Stimulated activated CD4-positive, alpha-beta T cell treated with anti-CD3 and anti-CD28 coated beads, Interleukin-15, amount 100 ng/mL, for 24 hours (primary cell): ENCODE measurements around the gene TXNL4B.
A peak's percentile ranks its signal among the peaks of the same experiment; 100 is the strongest.
"Not testable (repeated sequence)": the region's sequence is repeated elsewhere in the genome, so short reads cannot be mapped to it uniquely, and the experiment has no call there.

Source experiments
- DNase-seq: peaks from one replicate; pipeline ENCODE4 v3.0.0-alpha.2; 2020

TXNL4B gene

DNA sequence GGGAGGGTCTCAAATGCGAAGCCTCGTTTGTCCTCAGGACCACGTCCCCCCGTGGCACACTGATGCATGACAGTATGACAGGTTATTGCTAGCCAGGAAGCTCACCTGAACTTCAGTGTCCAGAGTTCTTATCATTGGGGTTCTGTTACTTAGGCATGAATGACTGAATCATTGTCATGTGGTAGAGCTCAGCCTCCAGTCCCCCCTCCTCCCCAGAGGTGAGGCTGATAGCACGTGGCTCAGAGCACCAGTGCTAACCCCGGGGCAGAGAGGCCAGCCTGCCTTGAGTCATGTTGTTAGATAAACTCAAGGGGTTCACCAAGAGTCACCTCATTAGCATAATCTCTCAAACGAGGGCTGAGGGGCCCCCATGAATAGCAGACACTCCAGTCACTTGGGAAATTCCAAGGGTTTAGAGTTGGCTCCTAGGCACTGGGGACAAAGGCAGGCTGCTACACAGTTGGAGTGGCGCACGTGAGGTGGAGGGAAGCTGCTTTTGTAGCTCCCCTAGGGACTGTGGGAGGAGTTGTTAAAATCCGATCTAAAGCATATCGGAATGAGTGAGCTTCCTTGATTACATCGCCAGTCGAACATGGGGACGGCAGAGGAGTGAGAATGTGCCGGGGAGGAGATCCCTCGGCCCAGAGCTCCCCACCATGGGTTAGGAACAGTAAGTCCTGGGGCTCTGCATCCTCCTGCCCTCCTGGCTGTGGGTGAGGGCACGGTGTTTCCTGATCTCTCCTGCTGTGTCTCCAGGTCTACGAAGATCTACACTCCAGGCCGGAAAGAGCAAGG, 18.4 kb upstream of the TXNL4B start:
- DNase-seq, result no peak

DNA sequence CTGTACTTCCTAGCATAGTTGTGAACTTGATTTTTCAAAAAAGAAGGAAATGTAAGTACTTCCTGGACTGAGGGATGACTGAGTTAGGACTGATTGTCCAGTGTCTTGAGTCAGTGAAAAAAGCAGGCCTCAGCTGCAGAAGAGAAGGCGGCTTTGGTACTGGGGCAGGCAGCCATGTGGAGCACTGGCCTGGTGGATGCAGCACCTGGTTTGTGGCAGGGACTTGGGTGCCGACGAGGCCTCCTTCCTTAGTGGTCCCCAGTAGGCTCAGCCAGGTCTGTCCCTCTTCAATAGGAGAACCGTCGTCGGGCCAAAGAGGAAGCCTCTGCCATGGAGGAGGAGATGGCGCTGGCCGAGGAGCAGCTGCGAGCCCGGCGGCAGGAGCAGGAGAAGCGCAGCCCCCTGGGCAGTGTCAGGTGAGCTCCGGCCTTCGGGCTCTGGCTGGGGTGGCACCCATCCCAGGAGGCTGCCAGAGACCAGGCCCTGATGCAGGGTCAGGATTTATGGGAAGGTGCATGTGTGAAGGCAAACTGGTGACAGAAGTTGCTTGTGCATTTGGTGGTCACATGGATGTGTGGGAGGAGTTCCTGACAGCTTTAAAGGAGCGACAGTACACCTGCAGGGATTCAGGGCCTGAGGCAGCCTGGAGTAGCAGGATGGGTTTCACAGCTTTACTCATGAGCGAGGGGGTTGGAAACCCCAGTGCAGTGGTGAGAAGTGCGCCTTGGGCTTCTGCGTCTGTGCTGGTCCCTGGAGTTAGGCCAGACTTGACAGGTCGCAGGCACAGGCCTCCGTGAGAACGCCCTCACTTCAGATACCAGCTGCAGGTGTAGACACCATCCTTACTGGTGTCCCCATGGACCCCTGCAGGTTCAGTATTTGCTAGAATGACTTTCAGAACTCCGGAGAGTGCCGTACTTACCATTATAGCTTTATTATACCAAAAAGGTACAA, 17.5 kb upstream of the TXNL4B start:
- no peak for DNase-seq

DNA sequence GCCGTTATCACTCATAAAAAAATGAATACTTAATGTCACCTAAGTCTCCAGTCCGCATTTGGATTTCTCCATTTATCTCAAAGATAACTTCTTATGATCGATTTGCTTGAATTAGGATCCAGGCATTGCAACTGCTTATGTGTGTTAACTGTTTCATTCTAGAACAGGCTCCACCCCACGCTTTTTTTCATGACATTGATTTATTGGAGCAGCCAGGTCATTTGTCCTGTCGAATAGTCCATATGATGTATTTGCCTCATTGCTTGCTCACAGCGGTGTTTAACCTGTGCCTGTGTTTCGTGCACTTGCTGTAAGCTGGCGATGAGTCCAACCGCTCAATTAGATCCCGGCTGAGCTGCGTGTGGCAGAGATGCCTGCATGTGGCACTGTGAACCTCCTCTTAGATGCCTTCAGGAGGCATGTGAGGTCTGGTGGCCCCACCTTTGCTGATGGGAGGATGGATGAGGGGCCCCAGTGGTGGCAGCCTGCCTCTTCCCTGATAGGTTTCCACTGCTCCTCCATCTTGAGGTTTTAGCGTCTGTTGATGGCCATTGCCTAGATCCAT, 16.6 kb upstream of the TXNL4B start:
- DNase-seq, result no peak

DNA sequence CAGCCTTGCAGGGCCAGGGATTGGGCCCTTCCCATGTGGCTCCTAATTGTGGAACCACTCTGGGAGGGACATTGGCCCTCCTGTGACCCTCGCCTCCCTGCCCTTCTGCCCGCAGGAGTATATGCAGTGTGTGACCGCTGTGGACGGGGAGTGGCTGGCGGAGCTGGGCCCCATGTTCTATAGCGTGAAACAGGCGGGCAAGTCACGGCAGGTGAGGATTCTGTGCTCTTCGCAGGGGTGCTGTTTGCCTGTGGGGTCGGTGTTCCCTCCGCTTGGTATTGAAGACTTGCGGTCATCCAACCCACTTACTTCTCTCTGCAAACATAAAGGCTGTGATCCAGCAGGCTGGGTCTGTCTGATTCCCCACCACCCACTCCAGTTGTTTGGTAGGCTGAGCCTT, 15.9 kb upstream of the TXNL4B start:
- no peak for DNase-seq

DNA sequence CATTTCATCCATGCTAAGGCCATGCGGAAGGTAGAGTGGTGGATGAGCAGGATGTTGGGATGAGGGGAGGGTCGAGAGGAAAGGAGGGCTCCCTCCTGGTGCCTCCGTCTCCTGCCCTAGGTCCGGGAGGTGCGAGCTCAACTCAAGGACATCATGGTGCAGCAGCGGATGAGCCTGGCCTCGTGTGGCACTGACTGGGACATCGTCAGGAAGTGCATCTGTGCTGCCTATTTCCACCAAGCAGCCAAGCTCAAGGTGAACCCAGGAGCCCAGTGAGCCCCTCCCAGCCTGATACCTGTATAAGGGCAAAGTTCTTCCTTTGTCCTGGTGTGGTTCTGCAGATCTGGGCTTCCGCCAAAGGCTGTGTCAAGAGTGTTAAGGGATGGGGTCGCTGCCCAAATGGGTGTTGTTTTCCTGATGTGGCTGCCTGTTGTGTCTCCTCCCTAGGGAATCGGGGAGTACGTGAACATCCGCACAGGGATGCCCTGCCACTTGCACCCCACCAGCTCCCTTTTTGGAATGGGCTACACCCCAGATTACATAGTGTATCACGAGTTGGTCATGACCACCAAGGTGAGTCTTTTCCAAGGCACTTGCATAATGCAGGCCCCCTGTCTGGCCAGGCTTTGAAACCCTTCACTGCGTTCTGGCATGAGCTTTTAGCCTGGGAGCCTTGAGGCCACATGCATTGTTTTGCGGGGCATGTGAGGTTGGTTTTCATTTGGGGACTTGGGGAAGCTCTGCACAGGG, 15.1 kb upstream of the TXNL4B start:
- DNase-seq, result no peak

DNA sequence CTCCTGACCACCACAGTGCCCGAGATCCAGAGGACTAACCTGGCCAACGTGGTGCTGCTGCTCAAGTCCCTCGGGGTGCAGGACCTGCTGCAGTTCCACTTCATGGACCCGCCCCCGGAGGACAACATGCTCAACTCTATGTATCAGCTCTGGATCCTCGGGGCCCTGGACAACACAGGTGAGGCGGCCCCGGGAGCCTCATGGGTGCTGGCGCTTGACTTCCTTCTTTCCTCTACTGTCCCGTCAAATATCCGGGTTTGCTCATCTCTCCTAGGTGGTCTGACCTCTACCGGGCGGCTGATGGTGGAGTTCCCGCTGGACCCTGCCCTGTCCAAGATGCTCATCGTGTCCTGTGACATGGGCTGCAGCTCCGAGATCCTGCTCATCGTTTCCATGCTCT, 14.0 kb upstream of the TXNL4B start:
- DNase-seq, result no peak

DNA sequence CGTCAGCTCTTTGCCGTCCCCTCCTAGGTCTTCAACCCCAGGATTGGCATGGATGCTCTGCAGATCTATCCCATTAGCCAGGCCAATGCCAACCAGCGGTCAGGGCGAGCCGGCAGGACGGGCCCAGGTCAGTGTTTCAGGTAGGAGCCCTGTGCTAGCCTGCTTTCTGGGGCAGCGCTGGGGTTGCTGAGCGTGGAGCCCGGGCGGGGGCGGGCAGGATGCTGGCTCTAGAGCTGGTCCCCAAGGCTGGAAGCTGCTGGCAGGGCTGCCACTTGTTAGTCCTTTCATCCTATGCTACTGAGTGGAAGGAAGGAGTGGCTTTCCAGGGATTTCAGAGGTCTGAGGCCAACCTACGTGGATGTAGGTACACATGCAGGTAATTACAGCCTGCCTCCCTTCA, 12.6 kb upstream of the TXNL4B start:
- no peak for DNase-seq

DNA sequence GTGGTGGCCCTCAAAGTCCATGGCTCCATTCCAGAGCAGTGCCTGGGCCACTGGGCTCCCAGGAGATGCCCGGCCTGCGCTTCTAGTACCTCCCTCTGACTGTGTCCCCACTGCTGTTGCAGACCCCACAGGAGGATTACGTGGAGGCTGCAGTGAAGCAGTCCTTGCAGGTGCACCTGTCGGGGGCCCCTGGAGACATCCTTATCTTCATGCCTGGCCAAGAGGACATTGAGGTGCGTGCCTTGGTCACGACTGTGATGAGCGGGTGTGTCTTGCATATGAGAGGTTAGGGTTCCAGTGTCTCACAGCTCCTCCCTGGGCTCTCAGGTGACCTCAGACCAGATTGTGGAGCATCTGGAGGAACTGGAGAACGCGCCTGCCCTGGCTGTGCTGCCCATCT, 11.5 kb upstream of the TXNL4B start:
- no peak for DNase-seq

DNA sequence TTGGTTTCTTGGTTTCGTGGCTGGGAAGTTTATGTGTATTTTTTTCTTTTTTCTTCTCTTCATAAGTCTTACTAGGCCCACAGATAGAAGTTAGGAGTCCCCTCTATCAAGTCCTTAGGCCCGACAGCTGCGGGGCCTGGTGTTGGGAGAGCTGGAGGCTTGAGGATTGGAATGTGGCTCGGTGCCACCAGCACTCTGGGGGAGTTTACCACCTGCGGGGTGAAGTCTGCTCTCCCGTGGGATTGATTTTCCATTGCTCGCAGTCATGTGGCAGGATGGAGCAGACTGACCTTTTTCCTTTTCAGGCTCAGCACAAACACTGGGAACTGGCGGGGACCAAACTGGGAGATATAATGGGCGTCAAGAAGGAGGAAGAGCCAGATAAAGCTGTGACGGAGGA, 7.8 kb upstream of the TXNL4B start:
- no peak for DNase-seq

DNA sequence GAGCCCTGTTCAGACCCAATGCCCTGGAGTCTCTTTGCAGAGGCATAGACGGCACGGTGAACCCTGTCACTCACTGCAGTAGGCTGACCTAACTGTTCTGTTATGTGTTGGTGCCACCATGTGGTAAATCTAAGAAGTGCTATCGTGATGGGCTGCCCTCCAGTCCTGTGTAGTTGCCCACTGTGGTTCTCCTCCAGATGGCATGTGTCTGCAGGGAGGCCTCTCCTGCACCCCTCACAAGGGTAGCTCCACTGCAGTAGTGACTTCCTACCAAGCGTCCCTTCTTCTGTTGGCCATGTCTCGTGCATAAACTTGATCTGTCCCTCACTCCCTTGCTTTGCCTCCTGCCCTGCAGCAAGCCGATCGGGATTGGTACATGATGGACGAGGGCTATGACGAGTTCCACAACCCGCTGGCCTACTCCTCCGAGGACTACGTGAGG, 6.0 kb upstream of the TXNL4B start:
- DNase-seq, result peak; percentile 52

DNA sequence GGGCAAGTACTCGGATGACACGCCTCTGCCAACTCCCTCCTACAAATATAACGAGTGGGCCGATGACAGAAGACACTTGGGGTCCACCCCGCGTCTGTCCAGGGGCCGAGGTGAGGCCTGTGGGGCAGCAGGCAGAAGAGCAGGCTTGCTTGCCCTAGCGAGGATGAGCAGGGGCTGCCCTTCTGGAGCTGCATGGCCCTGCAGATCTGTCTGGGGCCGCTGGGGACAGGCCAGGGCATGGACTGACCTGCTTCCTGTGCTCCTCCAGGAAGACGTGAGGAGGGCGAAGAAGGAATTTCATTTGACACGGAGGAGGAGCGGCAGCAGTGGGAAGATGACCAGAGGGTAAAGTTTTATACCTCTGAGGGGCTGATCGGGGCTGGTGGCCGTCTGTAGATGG, 5.5 kb upstream of the TXNL4B start:
- no peak for DNase-seq

DNA sequence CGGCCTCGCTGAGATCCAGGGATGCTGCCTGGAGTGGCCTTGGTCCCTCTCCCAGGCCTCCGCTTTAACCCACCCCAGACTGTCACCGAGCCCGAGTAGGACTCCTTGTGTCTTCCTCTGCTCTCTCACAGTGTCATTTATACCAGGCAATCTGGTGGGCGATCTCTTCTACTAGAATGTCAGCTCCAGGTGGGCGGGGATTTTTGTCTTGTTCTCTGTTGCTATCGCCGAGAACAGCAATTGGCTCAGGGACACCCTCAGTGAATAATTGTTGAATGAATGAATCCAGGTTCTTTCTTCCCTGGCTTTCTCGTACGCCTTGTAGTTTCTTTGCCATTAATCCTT, 818 bp upstream of the TXNL4B start:
- peak; percentile 49 for DNase-seq

DNA sequence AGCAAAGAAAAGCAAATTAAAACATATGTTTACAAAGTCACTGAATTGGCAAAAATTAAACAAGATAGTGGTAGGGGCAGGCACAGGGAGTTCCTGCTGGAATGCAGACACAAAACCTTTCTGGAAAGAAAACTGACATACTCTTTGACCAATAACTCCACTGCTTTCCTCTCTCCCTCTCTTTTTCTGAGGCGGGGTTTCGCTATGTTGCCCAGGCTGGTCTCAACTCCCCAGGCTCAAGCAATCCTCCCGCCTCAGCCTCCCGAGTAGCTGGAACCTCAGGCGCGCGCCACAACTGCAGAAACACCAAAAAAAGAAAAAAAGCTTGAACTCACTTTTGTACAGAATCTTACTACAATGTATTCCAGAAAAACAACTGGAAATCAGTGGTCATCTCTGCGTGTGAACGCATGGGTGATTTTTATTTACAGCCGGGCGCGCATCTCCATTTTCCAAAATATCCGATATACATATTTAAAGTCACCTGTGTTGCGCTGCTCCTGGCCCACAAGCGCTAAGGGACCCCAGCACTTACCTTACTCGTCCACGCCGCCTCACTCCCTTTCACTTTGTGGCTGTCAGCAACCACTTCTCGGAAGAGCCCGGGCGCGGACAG, 480 bp downstream of the TXNL4B start:
- peak; percentile 15 for DNase-seq

DNA sequence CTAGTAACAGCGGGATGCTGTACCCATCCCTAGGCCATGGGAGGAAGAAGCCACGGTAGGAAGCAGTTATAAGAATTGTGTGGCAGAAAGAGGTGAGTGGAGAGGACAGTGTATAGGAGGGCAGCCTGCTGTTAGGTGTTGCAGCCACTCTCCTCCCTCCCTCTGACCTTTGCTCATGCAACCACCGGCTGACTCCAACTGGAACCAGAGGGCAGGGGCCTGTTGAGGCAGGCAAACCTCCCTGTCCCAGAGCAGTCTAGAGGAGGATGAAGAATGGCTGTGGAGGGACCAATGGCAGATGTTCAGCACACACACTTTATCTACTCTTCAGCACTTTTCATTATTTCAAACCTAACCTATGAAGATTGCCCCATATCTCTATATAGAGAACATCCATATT, 2.2 kb downstream of the TXNL4B start:
- DNase-seq, result no peak

DNA sequence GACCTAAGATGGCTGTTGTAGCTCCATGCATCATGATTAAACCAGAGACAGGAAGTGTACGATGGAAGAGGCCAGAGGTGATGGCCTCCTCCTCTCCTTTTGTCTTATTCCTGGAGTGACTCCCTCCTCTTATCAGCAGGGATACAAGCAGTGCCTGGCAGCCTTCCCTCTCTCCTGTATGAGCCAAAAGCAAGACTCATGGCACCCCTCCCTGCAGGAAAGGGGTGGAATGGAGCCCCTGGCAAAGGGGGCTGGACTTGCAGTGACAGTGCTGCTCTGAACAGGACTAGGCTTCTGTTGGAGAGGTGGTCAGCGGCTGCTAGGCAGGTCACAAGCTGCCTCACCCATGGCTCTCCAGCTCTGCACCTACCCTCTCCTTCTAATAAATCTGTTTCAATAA, 8.4 kb downstream of the TXNL4B start:
- DNase-seq, result no peak

DNA sequence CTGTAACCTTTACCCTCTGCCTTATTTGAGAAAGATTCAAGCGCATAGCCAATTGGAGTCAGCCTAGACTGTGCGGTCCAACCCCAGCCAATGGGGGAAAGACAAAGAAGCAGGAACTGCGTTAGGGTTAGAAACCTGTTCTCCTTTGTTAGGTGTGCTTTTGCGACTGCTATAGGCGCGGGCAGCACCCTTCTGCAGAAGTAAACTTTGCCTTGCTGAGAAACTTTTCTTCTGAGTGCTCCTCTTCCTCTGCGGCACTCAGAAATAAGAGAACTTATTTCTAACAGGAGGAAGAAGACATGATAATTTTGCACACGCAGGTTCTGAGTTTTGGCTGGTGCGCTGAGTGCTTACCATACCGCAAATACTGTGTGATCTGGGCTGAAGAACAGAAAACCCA, 9.0 kb downstream of the TXNL4B start:
- no peak for DNase-seq

DNA sequence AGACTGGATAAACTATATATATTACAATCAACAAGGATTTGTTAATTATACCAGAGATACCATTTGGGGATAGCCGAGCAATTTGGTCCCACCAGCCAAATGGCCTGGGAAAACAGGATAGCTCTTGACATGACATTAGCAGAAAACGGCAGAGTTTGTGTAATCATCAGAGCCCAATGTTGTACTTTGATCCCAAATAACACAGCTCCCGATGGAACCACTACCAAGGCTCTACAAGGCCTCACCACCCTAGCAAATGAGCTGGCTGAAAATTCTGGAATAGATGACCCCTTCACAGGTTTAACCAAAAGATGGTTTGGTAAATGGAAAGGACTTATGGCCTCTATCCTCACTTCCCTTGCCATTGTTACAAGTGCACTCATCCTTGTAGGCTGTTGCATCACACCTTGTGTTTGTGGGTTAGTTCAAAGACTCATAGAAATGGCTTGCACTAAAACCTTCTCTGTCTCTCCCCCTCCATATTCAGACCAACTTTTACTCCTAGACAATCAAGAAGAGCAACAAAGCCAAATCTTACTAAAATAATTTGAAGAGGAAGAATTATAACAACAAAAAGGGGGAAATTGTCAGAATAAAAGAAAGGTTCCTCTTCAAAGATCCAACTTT, 9.5 kb downstream of the TXNL4B start:
- DNase-seq, result no peak

DNA sequence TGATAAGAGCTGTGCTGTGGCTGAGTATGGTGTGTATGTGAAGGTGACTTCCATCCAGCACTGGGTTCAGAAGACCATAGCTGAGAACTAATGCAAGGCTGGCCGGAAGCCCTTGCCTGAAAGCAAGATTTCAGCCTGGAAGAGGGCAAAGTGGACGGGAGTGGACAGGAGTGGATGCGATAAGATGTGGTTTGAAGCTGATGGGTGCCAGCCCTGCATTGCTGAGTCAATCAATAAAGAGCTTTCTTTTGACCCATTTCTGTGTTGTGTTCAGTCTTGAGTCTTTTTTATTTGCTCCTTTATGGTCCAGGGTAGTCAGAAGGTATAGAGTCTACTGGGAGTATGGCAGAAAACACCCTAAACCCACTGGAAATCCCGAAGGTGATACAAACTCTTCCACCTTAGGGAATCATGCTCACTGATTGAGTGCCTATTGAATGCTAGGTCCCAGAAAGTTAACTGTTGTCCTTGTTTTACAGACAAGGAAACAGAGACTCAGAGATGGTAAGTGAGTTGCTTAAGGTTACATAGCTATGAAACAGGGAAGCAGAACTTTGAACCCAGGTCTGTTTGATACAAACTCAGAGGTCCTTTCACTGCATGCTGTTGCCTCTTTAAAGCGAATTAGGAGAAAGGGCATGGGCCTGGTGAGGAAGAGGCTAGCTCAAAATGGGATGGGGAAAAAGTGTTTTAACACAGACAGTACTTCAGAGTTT, 16.3 kb downstream of the TXNL4B start:
- DNase-seq, result not testable (repeated sequence)

DNA sequence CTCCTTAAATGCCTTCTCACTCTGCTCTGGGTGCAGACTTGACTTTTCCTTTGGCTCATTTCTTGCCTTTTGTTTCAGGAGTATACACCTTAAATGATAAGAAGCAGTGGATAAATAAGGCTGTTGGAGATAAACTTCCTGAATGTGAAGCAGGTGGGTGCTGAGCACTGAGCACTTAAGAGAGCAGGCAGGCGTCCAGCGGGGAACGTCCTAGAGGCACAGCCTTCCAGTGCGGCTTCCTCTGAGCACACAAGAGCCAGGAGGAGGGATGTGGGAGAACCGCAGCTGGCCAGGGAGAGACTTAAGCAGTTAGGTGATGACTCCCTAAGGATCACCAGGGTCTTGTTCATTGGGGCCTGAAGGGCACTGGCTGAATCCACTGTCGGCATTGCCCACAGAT, 18.4 kb downstream of the TXNL4B start:
- DNase-seq, result not testable (repeated sequence)

DNA sequence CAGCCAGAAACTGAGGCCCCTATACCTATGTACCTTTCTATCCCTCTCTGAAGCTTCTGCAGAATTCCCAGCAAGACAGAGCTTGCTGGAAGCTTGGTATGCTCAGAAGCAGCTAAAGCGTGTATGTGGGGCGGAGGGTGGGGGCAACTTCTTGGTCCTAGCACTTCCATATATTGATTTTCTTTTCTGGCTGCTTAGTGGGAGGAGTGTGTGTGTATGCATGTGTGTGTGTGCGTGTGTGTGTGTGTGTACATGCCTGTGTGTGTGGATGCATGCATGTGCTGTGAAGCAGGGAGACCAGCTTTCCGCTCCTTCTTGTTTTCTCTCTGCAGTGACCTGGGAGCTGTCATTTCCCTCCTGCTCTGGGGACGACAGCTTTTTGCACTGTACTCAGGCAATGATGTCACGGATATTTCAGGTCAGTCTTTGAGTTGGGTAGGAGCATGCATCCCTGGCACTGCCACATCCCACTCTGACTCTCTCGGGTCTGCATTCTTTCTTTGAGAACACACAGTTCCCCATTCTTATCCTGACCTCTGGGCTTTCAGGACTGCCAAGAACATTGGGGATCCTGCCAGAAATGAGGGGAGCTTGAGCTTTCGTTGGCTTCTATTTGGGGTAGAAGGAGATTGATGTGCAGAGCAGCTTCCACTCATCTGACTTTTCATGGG, 19.7 kb downstream of the TXNL4B start:
- no peak for DNase-seq
